Measurements from ENCODE around the gene PHGDH. TPM values are rescaled to one million over a fixed set of nuclear protein-coding genes. Genes with fewer than 3 reads are reported as not detected.

PHGDH gene
- total and polyA plus RNA-seq, 9 donors: 34.1 to 488 (median 62.8) TPM

DNA sequence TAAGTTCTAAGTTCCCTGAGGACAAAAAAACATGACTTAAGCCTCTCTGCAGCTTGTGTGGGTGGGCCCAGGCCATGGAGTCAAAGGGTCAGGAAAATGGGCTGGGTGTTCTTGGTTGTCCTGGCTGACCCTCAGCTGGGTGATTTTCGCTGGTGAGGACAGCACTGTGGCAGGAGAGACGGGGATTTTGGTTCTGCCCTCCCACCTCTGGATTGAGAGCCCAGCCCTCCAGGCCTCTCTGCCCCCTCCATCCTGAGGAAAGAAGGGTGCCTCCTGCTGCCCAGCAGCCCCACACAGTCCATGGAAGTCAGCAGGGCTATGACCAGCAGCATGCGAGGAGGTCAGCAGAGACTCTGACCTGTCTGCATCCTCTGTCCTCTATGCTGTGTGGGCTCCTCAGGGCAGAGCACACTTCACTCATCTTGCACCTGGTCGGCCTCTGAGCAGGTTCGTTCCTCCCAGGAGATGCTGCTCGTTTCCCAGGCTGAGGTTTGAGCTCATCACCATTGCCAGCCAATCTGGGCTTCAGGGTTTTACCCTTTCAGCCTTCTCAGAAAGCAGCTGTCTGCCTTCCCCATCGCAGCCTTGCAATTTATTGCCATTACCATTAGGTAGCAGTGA, 26.5 kb downstream of the PHGDH start:
- no peak for DNase-seq
- intact Hi-C loops (cut with DNase I): no loop called here
- H3K4me3 ChIP-seq: no peak overlapping the region
- no peaks in the 10 kb centered on the region for H3K9me3 ChIP-seq
- H3K36me3 ChIP-seq: no peaks in the 10 kb centered on the region
- no peak for TF ChIP-seq CTCF (IDR thresholded peaks at IDR 0.05)
- TF ChIP-seq EP300 (IDR thresholded peaks at IDR 0.05): no peak
- no peak for TF ChIP-seq POLR2A (IDR thresholded peaks at IDR 0.05)
- peaks cover 10% of the 10 kb centered on the region for H3K4me1 ChIP-seq (ENCODE audit: insufficient read depth)
- no peaks in the 10 kb centered on the region for H3K27me3 ChIP-seq
- WGBS, 3 donors: 71 to 79% (median 72%) methylated on average over 7 of the region's 7 CpGs
- H3K27ac ChIP-seq: peak overlapping the region in 1 of 2 donors; percentile 51

DNA sequence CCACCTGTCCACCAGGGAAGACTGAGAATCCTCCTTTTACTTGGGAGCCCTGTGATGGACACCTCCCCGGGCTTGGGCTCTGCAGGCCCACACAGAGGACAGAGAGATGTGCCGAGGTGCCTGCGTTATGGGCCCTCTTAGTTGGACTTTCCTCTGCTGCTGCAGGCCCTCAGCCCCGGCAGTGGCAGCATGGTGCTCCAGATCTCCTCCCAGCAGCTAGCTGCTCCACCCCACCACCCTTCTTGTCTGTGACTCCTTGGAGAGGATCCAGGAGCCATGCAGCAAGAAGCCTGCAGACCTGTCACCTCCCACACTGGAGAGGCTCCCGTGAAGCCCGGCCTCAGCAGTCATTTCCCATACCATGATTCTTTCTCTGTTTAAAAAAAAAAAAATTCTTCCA, 27.4 kb downstream of the PHGDH start:
- Histone ChIP-seq H3K36me3 (no peaks in the 10 kb centered on the region), H3K27ac (no peak overlapping the region), H3K27me3 (no peaks in the 10 kb centered on the region), H3K4me1 (ENCODE audit: insufficient read depth) (peaks cover 11% of the 10 kb centered on the region), H3K9me3 (no peaks in the 10 kb centered on the region), H3K4me3 (no peak overlapping the region)
- DNase-seq: no peak
- TF ChIP-seq CTCF (IDR thresholded peaks at IDR 0.05): no peak
- TF ChIP-seq POLR2A (IDR thresholded peaks at IDR 0.05): no peak
- no peak for TF ChIP-seq EP300 (IDR thresholded peaks at IDR 0.05)
- intact Hi-C loops (cut with DNase I): no loop called here
- 57 to 64% (median 61%) methylated on average over 6 of the region's 6 CpGs for WGBS, 3 donors

DNA sequence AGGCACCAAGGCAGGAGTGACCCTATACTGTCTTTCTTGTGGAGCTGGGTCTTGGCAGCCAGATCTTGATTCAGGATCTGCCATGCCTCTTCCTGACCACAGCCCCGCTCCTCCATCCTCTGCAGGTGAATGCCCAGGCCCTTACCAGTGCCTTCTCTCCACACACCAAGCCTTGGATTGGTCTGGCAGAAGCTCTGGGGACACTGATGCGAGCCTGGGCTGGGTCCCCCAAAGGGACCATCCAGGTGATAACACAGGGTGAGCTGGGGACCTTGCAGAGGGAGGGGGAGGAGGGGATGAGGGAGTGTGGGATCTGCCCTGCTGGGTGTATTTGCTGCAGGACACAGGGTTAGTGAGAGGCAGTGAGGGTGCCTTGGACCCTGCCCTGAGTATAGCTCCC, 28.5 kb downstream of the PHGDH start:
- Histone ChIP-seq H3K27me3 (no peaks in the 10 kb centered on the region), H3K4me1 (ENCODE audit: insufficient read depth) (peaks cover 11% of the 10 kb centered on the region), H3K9me3 (no peaks in the 10 kb centered on the region), H3K36me3 (no peaks in the 10 kb centered on the region), H3K4me3 (no peak overlapping the region), H3K27ac (no peak overlapping the region)
- DNase-seq: no peak
- WGBS, 3 donors: 94 to 99% (median 95%) methylated on average over 2 of the region's 2 CpGs
- intact Hi-C loops (cut with DNase I): loop anchor here in 1 of 4 donors (10.0 kb wide), 1 partner anchor 65 kb away; no protein-coding TSS in a partner anchor
- TF ChIP-seq EP300 (IDR thresholded peaks at IDR 0.05) (no peak), POLR2A (IDR thresholded peaks at IDR 0.05) (no peak), CTCF (IDR thresholded peaks at IDR 0.05) (no peak)

DNA sequence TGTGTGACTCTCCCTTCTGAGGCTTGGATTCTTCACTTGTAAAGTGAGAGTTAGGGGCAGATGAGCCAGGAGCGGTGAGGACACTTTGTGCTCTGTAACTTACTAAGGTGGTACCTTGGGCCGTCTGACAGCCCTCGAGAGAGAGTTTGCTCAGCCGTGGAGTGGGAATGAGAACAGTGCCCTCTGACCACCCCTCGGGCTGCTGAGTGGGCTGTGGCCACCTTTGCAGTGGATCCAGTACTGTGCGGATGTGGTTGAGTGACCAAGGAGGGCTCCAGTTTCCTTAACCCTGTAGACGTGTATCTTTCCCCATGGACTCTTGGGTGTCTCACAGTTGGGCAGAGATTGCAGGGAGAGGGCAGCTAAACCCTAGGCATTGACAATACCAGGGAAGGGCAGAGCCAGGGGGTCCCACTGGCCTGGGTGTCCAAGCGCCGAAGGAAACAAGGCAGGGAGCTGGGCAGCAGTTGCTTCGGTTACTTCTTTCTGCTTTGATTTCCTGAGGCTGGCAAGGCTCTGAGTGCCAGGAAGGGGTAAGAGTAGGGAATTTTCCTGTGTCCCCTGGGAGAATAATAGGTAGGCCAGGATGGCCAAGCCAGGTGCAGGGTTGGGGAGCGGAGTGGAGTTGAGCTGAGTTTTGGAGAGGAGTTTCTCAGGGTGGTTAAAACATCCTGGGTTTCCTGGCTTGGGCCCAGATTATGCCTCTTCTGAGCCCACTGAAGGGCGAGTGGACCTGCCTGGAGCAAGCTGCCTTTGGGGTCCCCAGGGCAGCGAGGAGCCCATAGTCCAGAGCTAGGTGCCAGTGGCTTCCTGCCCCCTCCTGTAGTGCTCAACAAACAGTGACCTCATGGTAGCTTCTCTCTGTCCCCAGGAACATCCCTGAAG, 29.4 kb downstream of the PHGDH start:
- H3K27me3 ChIP-seq: no peaks in the 10 kb centered on the region
- no peak for TF ChIP-seq CTCF (IDR thresholded peaks at IDR 0.05)
- TF ChIP-seq POLR2A (IDR thresholded peaks at IDR 0.05): no peak
- TF ChIP-seq EP300 (IDR thresholded peaks at IDR 0.05): no peak
- DNase-seq: no peak
- no peak overlapping the region for H3K4me3 ChIP-seq
- no peaks in the 10 kb centered on the region for H3K9me3 ChIP-seq
- H3K36me3 ChIP-seq: no peaks in the 10 kb centered on the region
- WGBS, 3 donors: 81 to 86% (median 84%) methylated on average over 13 of the region's 13 CpGs
- H3K27ac ChIP-seq: no peak overlapping the region
- H3K4me1 ChIP-seq (ENCODE audit: insufficient read depth): peaks cover 11% of the 10 kb centered on the region
- intact Hi-C loops (cut with DNase I): loop anchor here in 1 of 4 donors (10.0 kb wide), 1 partner anchor 64 kb away; no protein-coding TSS in a partner anchor

Data from ovary (tissue), 9 donors.